Activated CD4-positive, alpha-beta T cell treated with anti-CD3 and anti-CD28 coated beads, Interleukin-2, Interleukin-6, amounts not matched to agents 100 ng/mL and 50 ng/mL, durations not matched to agents 16 hours and 8 hours (primary cell): Measurements from ENCODE around the gene C4BPB.

Experiments used
- DNase-seq: peaks from one replicate; pipeline ENCODE4 v3.0.0-alpha.2; 2020

Gene C4BPB

GRCh38 chr1:207088161-207088560, 499 bp upstream of the C4BPB start:
- DNase-seq = no peak

- no peak for DNase-seq
Measured at GRCh38 chr1:207089627-207090355, 1.1 kb downstream of the C4BPB start.

- no peak for DNase-seq
Measured at GRCh38 chr1:207091200-207091908, 2.7 kb downstream of the C4BPB start.

GRCh38 chr1:207093944-207094343, 5.3 kb downstream of the C4BPB start:
- no peak for DNase-seq

GRCh38 chr1:207097871-207098324, 9.2 kb downstream of the C4BPB start:
- DNase-seq = peak; percentile 83

GRCh38 chr1:207101720-207102119, 13.1 kb downstream of the C4BPB start:
- DNase-seq = no peak

DNA sequence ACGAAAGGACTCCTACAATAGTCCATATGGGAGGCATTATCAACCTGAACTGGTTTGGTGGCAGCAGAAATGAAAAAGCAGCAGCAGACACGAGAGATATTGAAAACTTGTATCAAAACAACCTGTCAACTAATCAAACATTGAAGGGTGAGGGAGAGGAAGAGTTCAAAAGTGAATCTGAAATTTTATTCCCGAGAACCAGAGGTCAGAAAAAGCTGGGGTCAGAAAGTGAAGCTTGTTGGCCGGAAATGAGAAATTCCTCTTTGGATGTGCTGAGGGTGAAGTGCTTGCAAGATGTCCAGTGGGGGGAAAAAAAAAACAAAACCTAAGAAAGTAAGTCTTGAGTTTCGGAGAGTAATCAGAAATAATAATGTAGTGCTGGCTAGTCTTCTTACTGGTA, 13.5 kb downstream of the C4BPB start:
- DNase-seq = no peak

DNA sequence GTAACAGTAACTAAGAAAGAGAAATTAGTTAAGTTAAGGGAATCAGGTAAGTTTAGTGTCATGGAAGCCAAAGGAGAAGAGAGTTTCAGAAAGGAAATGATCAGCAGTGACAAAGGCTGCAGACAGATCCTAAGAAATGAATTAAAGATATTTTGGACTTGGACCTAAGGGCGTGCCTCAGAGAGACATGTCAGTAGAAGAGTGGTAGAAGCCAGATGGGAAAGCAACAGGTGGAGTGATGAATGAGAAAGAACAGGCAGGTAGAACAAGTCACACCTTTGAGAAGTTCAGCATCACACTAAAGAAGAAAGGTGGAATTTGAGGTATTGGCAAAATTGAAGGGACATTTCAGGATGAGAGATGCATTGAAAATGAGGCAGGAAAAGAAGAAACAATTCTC, 14.0 kb downstream of the C4BPB start:
- DNase-seq = no peak

- no peak for DNase-seq
Measured at GRCh38 chr1:207103892-207104373, 15.3 kb downstream of the C4BPB start, which contains the start of gene C4BPA. C4BPA (plus strand) TSS chr1:207104233; CDS start chr1:207113026, 8,793 bp downstream.

GRCh38 chr1:207109004-207109403, 20.3 kb downstream of the C4BPB start:
- DNase-seq = no peak

GRCh38 chr1:207112616-207113296, 24.1 kb downstream of the C4BPB start:
- DNase-seq = no peak

- DNase-seq = no peak
Measured at GRCh38 chr1:207115269-207115668, 26.6 kb downstream of the C4BPB start.

DNA sequence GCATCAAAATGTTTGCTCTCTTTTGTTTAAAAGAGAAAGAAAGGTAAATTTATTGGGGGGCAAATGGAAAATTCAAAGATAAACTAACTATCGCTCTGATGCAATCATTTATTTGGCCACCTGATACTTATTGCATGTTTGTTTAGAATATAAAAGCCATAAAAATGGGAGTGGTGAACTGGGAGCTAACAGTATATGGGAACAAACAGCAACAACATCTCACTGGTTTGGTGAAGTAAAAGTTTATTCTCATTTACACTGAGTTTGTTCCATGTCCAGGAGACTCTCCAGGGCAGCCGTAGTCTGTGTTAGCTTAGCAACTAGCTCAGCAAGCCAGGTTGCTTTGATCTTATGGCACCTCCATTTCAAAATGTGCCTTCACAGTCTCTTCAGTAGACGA, 35.7 kb downstream of the C4BPB start:
- DNase-seq = no peak

DNA sequence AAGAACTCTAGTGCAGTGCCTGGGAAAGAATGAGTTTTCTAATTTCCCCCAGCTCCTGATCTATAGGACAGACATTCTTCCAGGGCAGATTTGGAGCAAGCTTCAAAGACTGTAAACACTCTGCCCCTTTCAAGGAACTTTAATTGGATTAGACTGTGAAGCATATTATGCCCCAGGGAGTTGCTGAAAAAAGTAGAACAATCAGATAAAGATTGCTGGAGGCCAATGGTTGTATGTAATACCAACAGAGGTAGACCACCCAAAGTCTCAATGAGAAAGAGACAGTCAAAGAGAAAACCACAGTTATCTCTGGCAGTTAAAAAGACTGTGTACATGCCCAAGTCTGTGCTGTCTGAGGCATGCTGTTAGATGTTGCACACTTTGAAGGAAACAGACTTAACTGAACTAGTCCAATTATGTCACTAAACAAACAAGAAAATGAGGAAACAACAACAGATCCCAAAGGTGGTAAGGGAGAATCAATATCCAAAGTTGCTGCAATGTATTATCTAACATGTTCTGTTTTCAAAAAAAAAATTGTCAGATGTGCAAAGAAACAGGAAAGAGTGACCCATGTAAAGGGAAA, 39.8 kb downstream of the C4BPB start:
- DNase-seq = no peak

DNA sequence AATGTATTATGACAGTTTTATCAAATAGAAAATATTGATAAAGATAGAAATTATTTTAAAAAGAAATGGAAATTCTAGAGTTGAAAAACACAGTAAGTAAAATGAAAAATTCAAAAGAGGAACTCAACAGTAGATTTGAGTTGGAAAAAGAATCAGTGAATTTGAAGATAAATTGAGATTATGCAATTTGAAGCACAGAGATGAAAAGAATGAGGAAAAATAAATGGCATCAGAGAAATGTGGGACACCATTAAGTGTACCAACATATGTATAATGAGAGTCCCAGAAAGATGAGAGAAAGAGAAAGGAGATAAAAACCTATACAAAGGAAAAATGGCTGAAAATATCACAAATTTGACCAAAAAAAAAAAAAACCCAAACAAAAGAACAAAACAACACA, 40.4 kb downstream of the C4BPB start:
- no peak for DNase-seq

DNA sequence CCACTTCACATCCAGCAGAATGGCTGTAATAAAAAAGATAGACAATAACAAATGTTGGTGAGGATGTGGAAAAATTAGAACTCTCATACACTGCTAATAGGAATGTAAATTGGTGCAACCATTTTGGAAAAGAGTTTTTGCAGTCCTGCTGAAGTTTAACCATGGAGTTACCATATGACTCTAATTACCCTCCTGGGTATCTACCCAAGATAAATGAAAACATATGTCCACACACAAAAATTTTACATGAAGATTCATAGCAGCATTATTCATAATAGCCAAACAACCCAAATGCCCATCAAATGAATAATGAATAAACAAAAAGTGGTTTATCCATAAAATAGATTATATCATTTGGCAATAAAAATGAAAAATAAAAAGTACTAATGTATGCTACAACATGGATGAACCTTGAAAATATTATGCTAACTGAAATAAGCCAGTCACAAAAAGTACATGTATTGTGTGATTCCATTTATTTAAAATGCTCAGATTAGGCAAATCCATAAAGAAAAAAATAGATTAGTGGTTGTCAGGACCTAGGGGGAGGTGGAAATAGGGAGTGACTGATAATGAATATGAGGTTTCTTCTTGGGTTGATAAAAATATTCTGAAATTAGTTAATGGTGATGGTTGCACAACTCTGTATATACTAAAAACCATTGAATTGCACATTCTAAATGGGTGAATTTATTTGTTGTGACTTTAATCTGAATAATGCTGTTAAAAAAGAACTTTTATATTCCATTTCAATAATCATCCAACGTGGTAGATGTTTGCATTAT, 41.8 kb downstream of the C4BPB start:
- no peak for DNase-seq

DNA sequence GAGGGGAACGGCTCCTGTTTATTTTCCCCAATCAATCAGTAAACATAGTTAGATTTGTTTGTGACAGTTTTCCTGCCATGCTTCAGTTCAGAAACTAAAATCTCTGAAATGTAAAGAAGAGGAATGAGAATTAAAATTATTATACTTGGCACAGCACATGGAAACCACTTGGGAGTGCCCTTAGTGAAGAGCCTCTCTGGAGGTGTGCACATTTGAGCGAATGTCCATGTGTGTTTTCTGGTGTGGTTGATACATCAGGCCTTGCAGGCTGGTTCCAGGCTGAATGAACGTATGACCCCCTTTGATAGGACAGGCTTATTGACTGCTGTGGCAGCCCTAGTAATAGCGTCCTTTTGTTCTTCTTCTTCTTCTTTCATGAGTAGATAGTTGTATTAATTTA, 42.5 kb downstream of the C4BPB start:
- no peak for DNase-seq

GRCh38 chr1:207134581-207134980, 45.9 kb downstream of the C4BPB start:
- no peak for DNase-seq

DNA sequence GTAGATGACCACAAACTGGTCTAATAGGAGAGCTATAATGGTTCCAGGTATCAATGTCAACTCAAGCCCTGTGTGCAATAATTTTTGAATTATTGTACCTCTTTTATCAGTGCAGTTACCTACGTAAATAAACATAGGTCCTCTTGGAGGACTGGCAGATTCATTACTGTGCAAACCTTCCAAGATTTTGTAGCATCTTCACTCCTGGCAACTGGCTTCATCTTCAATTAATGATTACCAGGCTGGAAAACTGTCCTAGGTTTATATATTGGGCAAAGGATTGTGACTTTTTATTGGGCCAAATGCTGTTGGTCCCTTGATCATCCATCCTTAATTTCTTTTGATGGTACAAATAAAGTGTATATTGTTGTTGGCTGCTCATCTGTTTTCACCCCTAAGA, 51.0 kb downstream of the C4BPB start:
- no peak for DNase-seq

GRCh38 chr1:207140536-207140935, 51.9 kb downstream of the C4BPB start:
- DNase-seq = no peak

- DNase-seq = no peak
Measured at GRCh38 chr1:207145401-207146058, 56.9 kb downstream of the C4BPB start.
